DMS53 treated with DMSO at 0.1 percent for 48 hours (cell line): Measurements from ENCODE around the gene ACBD5.
"Not testable (repeated sequence)": the region's sequence is repeated elsewhere in the genome, so short reads cannot be mapped to it uniquely, and the experiment has no call there.

Experiments used
- DNase-seq: peaks from one replicate; lab custom pipeline; 2025; ENCODE audit not compliant: unreplicated experiment; lab: John Stamatoyannopoulos, UW

ACBD5 gene

GRCh38 chr10:27241652-27242472 is 1.3 kb upstream of the ACBD5 start:
- DNase-seq = peak; percentile 93

- peak; percentile 28 for DNase-seq
Measured at GRCh38 chr10:27241010-27241651, 534 bp upstream of the ACBD5 start.

- DNase-seq = not testable (repeated sequence)
Measured at GRCh38 chr10:27237531-27237930, 3.1 kb downstream of the ACBD5 start.

- DNase-seq = not testable (repeated sequence)
Measured at GRCh38 chr10:27236589-27237128, 3.9 kb downstream of the ACBD5 start.

GRCh38 chr10:27235706-27236105 is 4.9 kb downstream of the ACBD5 start:
- no peak for DNase-seq

GRCh38 chr10:27230022-27230421 is 10.6 kb downstream of the ACBD5 start:
- no peak for DNase-seq

GRCh38 chr10:27225642-27226257 is 14.8 kb downstream of the ACBD5 start:
- no peak for DNase-seq

GRCh38 chr10:27225011-27225590 is 15.5 kb downstream of the ACBD5 start:
- no peak for DNase-seq

- peak; percentile 5 for DNase-seq
Measured at GRCh38 chr10:27223964-27224363, 16.6 kb downstream of the ACBD5 start.

GRCh38 chr10:27207350-27207749 is 33.2 kb downstream of the ACBD5 start:
- no peak for DNase-seq

- no peak for DNase-seq
Measured at GRCh38 chr10:27203806-27204205, 36.8 kb downstream of the ACBD5 start.

- no peak for DNase-seq
Measured at GRCh38 chr10:27197980-27198620, 42.5 kb downstream of the ACBD5 start.

- no peak for DNase-seq
Measured at GRCh38 chr10:27192284-27192683, 48.3 kb downstream of the ACBD5 start.

- peak; percentile 46 for DNase-seq
Measured at GRCh38 chr10:27190508-27190907, 50.1 kb downstream of the ACBD5 start.

- no peak for DNase-seq
Measured at GRCh38 chr10:27188897-27189296, 51.7 kb downstream of the ACBD5 start.

- DNase-seq = no peak
Measured at GRCh38 chr10:27188259-27188658, 52.3 kb downstream of the ACBD5 start.

GRCh38 chr10:27169849-27170248 is 70.7 kb downstream of the ACBD5 start:
- DNase-seq = no peak

GRCh38 chr10:27158421-27158820 is 82.2 kb downstream of the ACBD5 start:
- peak; percentile 33 for DNase-seq

- no peak for DNase-seq
Measured at GRCh38 chr10:27157150-27157549, 83.4 kb downstream of the ACBD5 start.

GRCh38 chr10:27156566-27156965 is 84.0 kb downstream of the ACBD5 start:
- not testable (repeated sequence) for DNase-seq
